HG03196 (cell line): ENCODE measurements around the gene ZNF81.
"Not testable (repeated sequence)": the region's sequence is repeated elsewhere in the genome, so short reads cannot be mapped to it uniquely, and the experiment has no call there.

Experiments
- ATAC-seq: cut with Tn5 transposase; IDR thresholded peaks from one replicate; pipeline ENCODE4 v1.9.1; 2021; ENCODE audit not compliant: unreplicated experiment

ZNF81 gene

DNA sequence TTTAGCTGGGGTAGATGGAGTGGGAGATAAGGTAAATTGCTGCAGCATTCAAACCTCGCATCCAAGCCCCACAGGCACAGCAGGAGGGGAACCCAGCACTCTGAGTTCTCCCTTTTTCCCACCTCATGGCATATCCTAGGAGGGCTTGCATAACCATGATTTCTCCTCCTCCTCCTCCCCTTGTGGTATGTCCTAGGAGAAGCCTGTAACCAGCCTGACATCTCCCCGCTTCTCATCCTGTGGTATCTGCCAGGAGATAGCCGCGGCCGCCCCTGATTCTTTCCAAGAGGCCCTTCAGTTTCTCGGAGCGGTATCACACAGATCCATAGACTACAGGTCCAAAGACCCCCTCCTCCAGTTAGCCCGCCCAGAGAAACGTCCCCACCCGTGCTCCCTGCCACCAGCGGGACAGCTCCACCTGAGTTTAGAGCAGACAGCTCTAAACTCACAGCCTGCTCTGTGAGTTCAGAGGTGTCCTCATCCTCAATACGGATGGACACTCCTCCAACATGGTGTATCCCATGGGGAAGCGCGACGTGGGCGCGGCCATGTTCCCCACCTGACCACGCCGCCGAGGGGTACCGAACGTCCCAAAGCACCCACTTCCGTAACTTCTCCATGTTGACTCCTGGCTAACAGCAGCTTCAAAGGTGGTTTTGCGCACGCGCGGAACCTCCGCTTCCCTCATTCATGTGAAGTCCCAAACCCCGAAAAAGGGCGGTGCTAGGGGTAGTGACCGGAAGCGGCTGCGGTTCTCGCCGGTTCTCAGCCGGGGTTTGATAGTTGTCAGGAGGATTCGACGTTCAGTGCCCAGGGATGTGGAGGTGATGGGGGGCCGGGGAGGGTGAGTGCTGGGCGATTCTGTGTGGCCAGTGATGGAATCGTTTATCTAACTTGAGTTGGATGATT lies at the start of gene ZNF81:
TSS of gene ZNF81 (plus strand) at position 739 of the 909 bp plus-strand sequence. CDS start 9,366 bp downstream, outside the sequence.
- peak; percentile 92 for ATAC-seq

DNA sequence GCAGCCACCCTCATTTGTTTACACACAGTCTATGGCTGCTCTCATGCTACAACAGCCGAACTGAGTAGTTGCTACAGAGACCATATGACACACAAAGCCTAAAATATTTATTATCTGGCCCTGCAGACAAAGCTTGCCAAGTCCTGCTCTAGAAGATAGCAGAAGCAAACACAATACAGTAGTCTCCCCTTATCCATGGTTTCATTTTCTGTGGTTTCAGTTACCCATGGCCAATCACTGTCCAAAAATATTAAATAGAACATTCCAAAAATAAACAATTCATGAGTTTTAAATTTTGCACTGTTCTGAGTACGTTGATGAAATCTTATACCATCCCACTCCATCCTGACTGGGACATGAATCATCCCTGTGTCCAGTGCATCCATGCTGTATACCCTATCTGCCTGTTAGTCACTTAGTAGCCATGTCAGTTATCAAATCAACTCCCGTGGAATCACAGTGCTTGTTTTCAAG lies 40.2 kb upstream of the ZNF81 start:
- no peak for ATAC-seq

DNA sequence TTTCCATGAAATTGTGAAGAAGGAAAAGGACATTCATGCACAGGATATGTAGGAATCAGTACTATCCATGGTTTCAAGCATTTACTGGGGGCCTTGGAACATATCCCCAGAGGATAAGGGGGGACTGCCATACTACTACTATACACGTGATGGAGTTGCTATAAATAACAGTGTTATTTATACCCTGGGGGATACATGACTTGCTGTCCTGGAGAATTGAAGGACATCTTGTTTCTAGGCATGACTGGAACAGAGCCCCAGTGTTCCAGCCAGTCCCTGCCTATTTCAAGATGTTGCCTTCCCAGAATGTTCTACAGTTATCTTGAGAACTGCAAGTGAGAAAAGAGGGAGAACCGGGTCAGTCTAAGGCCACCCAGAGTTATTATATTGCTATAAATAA lies 39.6 kb upstream of the ZNF81 start:
- ATAC-seq = no peak

DNA sequence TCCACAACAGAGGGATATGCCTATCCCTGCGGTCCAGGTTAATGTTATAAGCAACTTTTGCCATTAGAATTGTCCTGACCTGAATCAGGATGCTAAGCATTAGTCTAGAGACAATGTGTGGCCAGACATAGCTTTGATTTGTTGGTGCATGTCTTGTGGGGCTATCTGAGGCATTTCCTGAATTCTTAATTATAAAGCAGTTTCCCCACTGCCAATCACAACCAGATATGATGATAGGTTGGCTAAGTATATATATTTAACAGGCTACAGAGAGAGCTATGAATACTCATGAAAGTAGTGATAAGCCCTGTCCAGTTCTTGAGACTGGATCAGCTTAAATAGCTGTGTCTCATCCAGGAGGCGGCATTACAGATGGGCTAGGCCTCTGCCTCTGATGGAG lies 37.8 kb upstream of the ZNF81 start:
- ATAC-seq = no peak

DNA sequence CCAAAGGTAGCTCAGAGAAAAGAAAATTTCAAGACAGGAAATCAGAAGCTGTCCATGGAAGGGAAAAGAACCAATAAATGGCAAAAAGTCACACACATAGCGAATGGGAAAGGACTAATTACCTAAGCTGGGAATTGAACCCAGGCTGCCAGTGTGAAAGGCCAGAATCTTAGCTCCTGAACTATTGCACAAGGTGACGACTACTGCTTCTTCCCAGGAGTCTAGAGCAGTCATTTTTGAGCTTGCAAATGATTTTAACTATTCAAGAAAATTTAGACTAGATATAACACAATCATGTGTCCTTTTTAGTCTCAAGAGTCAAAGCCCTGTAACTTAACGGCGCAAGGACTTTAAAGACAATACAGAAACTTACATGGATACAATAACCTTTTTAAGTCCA lies 34.1 kb upstream of the ZNF81 start:
- no peak for ATAC-seq

DNA sequence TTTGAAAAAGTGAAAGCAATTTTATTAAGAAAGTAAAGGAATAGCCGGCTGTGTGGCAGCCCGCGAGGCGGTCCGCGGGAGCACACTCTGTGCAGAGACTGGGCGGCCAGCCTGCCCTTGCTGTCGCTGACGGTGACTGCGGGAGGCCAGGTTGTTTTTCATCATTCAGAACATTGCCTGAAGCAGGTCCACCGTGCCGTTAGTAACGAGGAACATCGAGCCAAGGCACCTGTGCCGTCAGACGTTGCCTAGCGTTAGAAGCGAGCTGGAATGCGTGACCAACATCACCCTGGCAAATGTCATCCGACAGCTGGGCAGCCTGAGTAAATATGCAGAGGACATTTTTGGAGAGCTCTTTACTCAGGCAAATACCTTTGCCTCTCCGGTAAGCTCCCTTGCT lies 33.6 kb upstream of the ZNF81 start:
- ATAC-seq = not testable (repeated sequence)

DNA sequence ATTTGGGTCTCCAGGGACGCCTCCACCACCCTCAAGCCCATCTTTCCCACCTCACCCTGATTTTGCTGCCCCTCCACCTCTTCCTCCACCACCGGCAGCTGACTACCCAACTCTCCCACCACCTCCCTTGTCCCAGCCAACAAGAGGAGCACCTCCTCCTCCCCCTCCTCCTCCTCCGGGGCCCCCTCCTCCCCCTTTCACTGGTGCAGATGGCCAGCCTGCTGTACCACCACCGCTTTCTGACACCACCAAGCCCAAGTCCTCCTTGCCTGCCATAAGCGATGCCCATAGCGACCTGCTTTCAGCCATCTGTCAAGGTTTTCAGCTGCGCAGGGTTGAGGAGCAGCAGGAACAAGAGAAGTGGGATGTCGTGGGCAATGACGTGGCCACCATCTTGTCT lies 32.4 kb upstream of the ZNF81 start:
- ATAC-seq = no peak

DNA sequence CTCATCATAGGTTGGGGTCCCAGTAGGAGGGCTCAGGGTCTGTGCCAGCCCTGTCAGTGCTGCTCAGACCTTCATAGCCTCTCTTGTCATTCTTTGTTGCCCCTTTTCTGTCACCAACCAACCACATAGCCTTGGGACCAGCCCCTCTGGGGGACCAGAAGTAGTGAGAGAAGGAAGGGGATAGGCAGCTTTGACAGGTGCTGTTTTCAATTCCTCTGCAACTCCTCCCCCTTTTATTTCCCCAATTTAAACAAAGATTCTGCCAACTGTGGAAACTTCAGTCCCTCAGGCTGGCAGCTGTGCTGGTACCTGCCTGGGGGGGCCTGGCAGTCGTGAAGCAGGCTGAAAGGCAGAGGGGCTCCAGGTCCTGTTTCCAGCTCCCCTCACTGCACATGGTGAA lies 30.9 kb upstream of the ZNF81 start:
- ATAC-seq = not testable (repeated sequence)

DNA sequence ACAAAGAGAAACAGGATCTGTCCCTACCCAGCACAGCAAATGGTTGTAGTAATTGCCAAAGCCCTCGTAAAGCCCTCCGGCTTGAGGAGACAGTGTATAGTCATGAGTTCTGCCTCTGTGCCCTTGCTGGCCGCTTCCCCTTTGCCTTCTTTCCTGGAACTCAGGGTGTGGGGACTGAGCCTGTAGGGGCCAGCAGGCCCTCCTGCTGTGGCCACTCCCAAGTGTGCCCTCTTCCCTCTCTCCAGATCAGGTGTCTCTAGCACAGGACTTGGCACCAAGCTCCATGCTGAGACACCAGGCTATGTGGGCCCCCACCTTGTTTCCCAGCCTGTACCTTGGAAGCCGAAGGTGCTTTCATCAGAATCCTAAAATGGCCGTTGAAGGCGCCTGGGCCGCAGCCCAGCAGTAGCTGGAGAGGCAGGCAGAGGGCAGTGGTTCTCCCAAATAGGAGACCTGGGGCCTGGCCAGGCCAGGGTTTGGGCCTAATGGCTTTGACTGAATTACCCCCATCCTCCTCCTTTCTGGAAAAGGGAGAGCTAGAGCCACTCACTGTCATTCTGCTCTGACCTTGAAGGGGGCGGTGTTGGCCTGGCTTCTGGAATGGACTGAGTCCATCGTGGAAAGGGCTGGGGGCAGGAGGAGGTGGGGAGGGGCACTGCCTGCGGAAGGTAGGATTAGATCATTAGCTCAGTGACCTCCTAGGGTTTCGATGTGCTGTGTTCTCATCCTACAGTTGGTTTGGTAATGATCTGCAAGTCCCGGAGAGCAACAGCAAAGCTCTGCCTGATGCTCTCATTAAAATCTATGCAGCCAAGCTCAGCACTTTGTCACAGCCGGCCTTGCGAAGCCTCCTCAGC lies 30.1 kb upstream of the ZNF81 start:
- not testable (repeated sequence) for ATAC-seq

DNA sequence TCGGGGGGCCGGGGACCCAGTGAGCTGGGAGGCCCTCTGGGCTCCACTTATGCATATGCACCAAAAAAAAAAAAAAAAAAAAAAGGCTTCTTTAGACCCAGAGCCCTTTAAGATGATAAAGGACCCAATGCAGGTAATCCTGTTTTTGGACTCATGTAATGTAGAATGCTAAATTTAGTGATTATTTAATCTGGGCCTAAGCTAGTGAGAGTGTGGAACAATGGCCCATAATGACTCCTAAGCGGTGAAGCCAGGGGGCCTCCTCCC lies 29.5 kb upstream of the ZNF81 start:
- ATAC-seq = not testable (repeated sequence)

DNA sequence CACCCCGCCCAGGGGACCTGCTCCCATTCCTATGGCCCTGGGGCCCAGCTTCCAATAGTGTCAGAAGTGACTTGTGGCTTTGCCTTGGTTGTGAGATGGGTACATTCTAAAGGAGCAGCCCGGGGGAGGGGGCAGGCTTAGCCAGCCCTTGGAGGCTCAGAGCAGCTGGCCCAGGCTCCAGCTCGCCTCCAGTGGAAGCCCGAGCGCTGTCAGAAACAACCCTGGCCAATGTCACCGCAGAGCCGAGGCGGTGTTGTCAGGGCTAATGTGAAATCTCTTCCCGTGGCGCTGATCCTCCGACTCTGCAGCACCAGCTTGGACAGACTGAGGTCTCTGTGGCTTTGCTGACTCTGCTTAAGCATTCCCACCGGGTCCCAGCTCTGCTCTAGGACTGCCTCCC lies 29.2 kb upstream of the ZNF81 start:
- ATAC-seq = no peak

DNA sequence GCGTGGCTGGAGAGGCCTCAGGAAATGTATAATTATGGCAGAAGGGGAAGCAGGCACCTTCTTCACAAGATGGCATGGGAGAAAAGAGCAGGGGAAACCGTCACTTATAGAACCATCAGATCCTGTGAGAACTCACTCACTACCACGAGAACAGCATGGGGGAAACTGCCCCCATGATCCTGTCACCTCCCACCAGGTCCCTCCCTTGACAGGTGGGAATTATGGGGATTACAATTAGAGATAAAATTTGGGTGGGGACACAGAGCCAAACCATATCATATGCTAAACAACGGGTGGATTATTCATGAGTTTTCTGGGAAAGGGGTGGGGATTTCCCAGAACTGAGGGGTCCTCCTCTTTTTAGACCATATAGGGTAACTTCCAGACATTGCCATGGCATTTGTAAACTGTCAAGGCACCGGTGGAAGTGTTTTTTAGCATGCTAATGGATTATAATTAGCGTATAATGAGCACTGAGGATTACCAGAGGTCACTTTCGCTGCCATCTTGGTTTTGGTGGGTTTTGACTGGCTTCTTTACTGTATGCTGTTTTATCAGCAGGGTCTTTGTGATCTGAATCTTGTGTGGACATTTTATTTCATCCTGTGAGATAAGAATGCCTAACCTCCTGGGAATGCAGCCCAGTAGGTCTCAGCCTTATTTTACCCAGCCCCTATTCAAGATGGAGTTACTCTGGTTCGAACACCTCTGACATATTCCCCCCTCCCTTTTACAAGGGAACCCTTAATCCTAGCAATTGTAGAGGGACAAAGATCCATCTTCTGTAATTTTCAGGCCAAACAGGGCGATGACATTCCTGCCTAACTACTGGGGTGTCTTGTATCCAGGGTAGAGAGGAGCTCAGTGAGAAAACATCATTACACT lies 27.6 kb upstream of the ZNF81 start:
- no peak for ATAC-seq

DNA sequence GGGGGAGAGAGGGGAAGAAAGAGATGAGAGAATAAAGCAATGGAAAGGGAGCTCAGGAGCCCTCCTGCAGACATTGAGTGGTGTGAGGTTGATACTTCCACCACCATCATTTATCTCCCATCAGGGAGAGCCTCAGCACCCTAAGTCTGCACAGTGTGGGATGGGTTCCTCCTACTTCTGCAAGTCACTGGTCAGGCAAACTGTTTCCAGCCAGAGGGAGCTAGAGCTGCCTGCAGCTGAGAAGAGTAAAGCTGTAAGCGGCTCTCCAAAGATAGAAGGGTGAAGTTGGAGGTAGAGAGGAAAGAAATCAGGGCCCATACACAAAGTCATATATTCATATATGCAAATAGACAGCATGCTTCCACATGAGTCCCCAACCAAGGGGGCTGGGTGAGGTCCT lies 21.9 kb upstream of the ZNF81 start:
- no peak for ATAC-seq

DNA sequence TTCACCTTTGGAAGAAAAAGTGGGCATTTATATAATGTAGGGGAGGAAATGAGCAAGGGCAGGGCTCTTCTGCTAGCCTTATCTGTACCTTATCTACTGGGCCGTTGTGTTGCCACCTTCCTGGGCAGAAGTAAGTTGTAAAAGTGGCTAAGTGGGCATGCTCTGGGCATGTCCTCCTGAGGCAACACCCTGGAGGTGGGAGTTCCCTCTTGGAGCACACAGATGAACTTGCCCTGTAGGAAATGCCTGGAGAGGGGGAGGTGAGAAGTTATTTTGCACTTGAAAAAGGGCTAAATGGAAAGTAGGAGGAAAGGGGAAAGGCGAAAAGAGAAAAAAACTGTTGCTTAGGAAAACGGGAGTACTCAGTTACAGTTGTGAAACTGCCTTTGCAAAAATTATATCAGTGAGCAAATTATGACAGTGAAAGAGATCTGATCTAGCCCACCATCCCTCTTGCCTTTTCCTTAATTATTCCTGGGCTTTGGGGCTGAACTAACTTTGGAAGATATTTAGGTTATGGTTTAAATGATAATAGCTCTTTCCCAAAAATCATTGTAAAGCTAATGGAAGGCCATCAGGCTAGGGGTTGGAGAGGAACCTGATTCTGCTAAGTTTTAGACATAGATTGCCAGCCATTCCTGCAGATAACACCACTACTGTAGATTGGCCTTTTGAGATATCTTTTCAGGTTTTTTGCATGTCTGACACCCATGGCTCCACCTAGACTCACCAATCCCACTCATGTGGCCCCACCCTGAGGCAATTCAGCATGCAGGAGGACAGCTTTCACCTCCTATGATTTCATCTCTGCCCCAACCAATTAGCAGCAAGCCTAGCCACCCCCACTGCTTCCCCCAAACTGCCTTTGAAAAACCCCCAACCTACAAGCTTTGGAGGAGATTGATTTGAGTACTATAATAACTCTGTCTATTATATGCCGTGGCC lies 20.5 kb upstream of the ZNF81 start:
- no peak for ATAC-seq

DNA sequence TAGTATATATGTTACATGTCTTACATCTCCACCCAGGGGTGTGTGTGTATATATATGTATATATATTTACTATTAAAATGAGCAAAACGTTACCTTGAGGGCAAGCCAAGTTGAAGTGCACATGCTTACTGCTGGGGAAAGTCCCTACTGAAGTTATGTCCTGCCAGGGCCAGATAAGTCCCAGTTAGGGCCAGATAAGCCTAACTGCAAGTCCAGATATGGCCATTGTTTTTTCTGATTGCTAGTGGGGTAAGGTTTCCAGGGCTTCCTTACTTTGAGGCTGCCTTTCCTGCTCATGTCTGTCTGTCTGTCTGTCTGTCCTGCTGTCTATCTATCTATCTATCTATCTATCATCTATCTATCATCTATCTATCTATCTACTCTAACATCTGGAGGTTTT lies 19.3 kb upstream of the ZNF81 start:
- ATAC-seq = no peak

DNA sequence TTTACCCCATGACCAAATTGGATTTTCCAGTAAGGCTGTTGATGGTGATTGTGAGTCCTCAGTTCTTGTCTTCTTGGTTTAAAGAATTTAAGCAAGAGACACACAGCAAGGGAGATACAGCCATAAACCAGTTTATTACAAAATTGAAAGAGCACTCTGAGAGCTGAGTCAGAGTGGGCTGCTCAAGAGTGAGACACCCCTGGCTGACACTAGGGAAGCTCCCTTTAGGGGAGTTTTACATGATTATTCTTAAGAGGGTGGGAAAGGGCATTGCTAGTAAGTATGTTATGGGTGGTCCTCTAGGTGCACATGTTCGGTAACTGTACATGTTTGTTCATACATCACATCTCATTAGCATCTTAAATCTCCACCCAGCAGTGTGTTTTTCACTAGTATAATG lies 18.8 kb upstream of the ZNF81 start:
- no peak for ATAC-seq

DNA sequence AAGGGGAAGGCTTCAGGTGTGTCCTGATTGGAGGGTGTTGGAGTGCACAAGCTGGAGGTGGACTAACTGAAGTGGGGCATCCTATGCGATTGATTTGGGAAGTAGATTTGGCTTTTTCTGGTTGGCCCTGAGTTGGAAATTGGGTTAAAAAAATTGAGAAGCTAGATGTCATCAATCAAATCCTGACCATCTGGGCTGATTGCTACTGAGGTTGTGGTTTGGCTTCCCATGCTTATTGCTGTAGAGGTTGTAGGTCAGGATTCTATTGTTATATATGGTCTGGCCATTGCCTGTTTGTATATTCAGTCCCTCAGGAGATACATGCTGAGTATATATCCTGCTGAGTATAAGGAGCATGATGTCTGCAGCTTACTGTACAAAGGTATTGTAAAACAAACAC lies 7.7 kb upstream of the ZNF81 start:
- no peak for ATAC-seq

DNA sequence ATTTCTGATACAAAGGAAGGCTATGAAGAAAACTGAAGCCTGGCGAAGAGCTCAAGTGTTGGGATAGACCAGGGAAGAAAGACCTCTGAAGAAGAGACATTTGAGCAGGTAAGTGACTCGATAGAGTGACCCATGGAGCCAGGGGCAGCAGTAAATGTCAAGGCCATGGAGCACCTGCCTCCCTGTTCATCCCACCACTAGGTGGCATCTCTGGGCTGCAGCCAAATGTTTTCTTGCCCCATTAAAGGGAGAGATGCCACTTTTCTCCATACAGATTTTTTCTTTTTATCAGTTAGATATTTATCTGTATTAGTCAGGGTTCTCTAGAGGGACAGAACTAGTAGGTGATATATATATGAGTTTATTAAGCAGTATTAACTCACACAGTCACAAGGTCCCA lies 4.9 kb upstream of the ZNF81 start:
- ATAC-seq = no peak

DNA sequence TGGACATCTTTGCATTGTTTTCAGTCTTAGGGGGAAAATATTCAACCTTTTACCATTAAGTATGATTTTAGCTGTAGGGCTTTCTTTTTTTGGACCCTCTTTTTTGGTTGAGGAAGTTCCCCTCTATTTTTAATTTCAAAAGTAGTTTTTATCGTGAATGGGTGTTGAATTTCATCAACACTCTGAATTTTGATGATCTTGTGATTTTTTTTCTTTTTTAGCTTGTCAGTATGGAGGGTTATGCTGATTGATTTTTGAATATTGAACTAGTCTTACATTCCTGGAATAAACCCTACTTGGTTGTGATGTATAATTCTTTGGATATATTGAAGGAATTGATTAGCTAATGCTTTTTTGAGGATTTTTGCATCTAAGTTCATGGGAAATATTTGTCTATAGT lies 1.7 kb downstream of the ZNF81 start:
- ATAC-seq = no peak

DNA sequence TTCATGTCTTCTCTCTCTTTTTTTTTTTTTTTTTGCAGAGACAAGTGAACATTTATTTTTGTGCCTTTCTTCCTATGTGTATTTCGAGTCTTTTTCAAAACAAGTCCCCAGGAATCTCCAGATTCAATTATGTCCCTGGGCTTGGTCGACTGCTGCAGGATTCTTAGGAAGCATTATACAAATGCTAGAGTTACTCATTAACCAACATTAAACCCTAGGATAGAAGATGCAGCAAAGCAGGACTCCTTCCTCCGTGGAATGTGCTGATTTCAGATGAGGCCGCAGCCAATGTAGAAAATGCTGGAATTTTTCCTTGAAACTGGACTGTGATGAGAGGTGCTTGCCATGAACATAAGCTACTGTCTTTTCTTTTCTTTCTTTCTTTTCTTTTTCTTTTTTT lies 3.4 kb downstream of the ZNF81 start:
- ATAC-seq = no peak
